ENCODE measurements around the gene RYR2.
"Not testable (repeated sequence)": the region's sequence is repeated elsewhere in the genome, so short reads cannot be mapped to it uniquely, and the experiment has no call there.

- TF ChIP-seq POLR2A (IDR thresholded peaks at IDR 0.05; ENCODE audit: low read length); TP53 (CRISPR knock-in tag; IDR thresholded peaks at IDR 0.05); ZNF302 (CRISPR knock-in tag; IDR thresholded peaks at IDR 0.05); EHMT2 (IDR thresholded peaks at IDR 0.05; ENCODE audit: low read depth); ZC3H11A (IDR thresholded peaks at IDR 0.05): not testable (repeated sequence)
- TF ChIP-seq, protein P1, sequence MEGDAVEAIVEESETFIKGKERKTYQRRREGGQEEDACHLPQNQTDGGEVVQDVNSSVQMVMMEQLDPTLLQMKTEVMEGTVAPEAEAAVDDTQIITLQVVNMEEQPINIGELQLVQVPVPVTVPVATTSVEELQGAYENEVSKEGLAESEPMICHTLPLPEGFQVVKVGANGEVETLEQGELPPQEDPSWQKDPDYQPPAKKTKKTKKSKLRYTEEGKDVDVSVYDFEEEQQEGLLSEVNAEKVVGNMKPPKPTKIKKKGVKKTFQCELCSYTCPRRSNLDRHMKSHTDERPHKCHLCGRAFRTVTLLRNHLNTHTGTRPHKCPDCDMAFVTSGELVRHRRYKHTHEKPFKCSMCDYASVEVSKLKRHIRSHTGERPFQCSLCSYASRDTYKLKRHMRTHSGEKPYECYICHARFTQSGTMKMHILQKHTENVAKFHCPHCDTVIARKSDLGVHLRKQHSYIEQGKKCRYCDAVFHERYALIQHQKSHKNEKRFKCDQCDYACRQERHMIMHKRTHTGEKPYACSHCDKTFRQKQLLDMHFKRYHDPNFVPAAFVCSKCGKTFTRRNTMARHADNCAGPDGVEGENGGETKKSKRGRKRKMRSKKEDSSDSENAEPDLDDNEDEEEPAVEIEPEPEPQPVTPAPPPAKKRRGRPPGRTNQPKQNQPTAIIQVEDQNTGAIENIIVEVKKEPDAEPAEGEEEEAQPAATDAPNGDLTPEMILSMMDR (IDR thresholded peaks at IDR 0.05) = not testable (repeated sequence)
Observed at GRCh38 chr1:237127301-237127700, 85.3 kb downstream of the RYR2 start.

Data from A549 (cell line).